NCI-H2081 treated with DMSO at 0.1 percent for 48 hours (cell line): ENCODE data around the gene TGM6.

Source experiments
- DNase-seq: peaks from one replicate; lab custom pipeline; 2025; lab: John Stamatoyannopoulos, UW

TGM6 gene

DNA sequence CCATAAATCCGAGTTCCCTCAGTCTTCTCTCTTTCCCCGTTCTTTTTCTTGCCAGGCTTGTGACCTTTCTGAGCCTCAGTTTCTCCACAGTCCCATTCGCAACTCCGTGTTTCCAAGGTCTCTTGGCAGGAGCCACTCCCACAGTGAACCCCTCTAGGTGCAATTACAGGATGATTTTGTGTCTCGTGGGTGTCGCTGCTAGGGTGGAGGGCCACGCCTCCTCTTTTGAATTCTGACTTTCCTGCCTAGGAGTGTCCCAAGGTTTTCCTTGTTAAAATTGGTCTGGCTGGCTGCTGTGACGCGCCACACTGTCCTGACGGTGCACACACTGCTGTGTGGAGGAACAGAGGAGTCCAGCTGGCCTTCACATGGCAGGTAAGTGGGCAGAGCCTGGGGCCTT is at the start of gene TGM6:
Gene TGM6, plus strand, starts transcription at position 301 of the 400 bp plus-strand sequence. Its CDS starts 68 bp downstream, at position 369.
- DNase-seq = no peak

DNA sequence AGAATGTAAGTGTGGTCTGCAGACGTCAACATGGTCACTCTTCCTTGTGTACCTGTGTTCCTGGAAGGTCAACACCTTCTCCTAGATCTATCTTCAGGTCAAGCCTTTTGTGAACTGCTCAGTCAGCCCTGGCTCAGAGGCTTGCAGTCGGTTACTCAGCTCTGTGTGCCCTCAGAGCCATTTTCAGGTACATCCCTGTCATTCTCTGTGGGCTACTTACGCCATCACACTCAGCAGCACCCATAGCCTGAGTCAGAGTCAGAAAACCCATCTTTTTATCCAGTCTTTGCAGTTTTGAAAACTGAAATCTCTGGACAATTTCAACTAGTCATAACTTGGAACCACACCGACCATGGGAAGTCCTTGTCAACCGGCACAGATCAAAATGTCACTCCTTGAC is 49.6 kb upstream of the TGM6 start:
- no peak for DNase-seq

DNA sequence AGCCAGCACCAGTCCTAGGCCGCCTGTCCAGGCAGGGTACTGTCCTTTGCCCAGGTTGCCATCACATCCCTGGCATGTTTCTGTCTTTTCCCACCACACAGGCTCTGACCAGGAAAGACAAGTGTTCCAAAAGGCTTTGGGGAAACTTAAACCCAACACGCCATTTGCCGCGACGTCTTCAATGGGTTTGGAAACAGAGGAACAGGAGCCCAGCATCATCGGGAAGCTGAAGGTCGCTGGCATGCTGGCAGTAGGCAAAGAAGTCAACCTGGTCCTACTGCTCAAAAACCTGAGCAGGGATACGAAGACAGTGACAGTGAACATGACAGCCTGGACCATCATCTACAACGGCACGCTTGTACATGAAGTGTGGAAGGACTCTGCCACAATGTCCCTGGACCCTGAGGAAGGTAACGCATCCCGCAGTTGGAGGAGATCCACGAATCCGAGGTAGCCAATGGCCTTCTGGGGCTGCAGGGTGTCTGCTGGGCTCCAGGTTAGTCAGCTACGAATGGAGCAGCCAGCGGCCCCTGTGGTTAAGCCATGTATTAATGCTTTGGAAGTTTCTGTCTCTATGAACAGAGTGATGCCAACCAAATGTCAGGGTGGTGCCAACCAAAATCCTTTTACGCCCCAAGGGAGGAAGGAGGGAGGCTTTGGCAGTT is 48.7 kb upstream of the TGM6 start:
- no peak for DNase-seq

DNA sequence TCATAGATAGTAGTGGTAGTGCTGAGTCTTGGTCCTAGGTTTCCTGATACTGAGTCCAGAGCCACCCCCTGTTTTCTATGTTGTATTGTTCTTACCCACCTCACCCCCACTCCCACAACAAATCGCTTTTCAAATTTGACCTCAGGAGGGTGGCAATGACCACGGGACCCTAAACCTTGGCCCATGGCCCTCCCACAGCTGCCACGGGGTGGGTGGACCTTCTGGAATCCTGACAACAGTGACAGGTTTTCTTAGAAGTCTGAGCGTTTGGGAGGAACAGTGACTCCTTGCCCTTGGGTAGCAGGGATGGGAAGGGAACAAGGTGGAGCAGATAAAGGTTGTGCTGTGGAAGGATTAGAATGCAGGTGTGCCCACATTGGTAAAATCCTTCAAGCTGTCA is 48.0 kb upstream of the TGM6 start:
- no peak for DNase-seq

DNA sequence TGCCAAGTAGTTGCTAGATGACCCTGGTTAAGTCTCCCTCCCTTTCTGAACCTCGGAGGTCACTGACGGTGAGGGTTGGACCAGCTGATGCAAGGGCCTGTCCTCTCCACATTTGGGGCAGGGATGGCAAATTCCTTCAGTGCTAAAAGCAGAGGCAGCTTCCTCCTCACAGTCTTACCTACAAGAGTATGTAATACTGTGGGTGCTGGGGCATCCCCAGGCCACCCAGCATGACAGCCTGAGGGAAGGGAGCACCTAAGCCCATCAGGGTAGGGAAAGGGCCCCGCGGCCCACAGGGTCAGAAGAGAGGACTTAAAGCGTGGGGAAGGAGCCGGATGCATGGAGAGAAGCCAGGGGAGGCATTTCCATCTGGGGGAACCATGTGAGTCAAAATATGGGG is 46.9 kb upstream of the TGM6 start:
- DNase-seq = no peak

DNA sequence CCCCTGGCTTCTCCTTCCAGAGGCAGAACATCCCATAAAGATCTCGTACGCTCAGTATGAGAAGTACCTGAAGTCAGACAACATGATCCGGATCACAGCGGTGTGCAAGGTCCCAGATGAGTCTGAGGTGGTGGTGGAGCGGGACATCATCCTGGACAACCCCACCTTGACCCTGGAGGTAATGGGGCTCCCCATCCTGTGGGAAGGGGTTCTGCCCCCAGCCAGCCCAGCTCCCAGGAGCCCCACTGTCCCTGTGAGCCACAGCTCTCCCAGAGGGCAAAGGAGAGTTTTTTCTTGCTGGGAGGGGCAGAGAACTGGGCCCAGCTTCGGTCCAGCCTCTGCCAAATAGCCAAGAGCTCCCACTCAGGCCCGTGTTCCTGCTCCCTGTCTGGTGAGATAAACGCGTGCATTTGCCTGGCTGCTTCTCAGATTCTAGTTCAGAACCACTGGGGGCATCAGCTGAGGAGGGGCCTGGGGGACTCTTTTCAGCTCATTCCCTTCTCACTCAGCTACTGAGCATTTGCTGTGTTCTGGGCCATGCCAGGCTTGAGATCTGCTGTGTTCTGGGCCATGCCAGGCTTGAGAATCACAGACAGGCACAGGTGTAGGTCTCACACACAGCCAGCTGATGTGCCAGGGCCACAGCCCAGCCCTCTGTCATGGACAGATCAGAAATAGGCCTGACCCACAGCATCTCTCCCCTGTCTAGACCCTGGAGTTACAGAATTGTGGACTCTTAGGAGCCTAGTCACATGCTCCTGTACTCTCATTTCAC is 45.4 kb upstream of the TGM6 start:
- DNase-seq = no peak

DNA sequence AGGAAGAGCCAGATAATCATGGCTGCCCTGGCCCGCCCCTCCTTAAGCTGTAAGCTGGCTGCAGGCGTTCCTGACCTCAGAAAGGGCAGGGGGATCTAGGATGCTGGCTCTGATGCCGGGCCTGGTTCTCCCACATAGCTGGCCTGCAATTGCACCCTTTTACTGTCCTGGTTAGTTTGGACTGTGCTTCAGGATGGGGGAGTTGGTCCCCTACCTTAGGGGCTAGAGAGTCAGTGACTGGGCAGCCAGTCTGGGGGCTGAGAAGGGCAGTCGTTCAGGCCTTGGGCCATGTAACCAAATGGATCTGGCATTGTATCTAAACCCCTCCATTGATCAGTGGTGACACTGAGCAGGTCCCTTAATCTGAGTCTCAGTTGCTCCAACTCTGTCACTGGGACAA is 44.2 kb upstream of the TGM6 start:
- no peak for DNase-seq

DNA sequence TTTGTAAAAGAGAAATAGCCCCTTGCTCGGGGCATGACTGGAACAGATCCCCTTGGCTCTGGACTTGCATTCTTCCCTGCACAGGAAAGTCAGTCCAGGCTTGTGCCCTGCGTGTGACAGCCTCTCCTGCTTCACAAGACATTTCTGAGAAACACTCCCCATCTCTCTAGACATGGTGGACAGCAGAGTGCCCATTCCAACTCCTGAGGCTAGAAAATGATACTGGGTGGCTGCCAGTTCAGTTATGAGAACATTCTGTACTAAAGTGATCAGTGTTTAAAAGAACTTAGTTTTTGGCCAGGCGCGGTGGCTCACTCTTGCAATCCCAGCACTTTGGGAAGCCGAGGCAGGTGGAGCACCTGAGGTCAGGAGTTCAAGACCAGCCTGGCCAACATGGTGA is 43.6 kb upstream of the TGM6 start:
- no peak for DNase-seq

DNA sequence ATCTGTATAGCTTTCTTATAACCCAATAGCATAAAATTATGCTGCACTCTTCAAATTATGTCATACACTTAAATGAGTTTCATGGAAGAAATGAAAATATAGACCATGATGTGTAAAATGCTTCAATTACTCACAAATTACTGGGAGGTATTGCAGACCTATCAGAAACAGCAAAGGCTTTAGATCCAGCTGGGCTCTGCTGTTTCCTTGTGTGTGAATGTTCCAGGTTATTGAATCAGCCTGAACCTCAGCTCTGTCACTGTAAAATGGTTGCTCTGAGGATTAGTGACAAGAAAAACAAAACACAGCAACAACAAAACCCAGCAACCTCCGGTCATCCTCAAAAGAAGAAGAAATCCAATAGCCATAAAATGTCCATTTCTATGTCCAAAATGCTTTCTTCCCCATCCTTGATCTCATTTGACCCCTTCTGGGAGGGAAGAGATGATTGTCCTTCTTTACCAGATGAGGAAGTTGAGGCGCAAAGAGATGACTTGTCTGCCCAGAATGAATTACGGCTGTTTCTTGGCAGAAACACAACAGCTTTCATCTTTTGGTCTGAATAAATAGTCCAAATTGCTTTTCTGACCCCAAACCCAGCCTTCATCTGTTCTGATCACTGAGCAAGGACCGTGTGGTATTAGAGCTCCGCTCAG is 42.2 kb upstream of the TGM6 start:
- DNase-seq = no peak

DNA sequence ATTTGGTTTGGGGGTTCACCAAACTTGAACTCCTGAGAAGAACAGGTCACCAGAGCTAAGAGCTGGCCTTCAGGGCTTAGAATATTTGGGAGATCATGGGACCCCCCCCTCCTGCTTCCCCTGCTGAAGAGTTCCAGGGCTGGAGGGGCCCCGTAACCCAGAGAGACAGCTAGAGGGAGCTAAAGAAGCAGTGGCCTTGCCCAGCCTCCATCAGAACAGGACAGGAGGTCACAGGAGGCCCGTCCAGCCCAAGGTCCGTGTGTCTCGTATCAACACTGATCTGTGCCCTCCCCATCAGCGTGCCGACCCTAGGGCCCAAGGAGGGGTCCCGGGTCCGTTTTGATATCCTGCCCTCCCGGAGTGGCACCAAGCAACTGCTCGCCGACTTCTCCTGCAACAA is 40.6 kb upstream of the TGM6 start:
- no peak for DNase-seq

DNA sequence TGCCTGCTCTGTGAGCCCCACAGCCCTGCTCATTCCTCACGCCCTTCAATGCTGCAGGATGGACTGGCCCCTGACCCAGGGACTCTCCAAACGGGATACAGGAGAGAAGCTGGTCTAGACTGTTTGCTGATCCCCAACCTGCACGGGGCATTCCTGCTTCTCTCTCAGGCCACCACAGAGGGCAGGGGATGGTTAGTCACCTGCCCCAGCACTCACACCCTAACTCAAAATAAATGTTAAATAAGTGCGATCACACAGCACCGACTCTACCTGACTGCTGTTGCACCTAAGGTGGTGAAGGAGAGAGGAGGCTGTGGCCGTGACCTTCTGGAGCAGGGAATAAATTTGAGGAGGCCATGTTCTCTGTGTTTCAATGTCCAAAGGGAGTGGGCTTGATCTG is 39.9 kb upstream of the TGM6 start:
- DNase-seq = no peak

DNA sequence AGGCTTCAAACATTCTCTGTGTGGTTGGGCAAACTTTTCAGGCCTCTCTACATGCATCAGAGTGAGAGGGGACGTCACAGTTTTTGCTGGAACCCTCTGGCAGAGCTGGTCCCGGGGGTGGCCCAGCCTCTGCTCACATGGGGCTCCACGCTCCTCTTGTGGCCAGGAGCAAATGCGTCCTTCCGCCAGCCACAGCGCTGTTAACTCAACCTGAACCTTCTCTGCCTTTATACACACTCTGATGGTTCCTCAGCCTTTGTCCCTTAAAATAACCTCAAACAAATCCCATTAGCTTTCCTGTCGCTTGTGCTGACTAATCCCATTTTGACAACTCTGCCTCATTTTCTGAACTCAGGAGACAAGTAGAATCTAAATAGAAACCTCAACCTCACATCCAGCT is 39.4 kb upstream of the TGM6 start:
- DNase-seq = no peak

DNA sequence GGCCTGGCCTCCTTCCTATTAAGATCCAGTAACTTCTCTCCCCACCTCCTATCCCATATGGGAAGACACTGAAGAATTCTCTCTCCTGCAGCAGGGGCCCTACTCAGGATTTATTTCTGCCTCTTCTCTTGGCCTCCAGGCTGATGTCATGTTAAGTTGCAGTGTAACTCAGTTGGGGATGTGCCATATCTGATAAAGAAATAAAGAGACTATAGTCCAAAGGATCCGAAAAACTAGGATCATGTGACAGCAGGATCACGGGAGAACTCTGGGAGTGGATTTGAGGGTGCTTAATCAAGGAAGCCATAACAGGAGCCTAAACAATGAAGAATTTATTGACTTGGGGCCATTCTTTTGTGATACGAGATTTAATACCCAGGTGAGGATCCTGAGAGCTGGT is 38.5 kb upstream of the TGM6 start:
- no peak for DNase-seq

DNA sequence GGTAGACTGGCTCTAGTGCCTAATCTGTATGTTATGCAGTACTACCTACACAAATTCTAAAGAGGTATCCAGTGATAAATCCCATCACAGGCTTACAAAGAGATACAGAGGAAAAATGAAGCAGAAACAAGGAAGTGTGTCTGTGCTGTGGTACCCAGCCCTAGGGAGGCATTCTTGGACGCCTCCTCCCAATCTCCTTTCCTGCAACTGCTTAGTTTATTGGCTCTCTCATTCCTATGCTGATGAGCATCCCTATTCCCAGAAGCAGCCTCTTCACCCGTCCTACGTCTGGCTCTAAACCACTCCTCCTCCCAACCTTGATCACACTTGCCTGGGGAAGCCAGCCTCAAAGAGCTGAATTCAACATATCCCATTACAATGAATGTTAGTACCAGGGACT is 34.5 kb upstream of the TGM6 start:
- DNase-seq = no peak

DNA sequence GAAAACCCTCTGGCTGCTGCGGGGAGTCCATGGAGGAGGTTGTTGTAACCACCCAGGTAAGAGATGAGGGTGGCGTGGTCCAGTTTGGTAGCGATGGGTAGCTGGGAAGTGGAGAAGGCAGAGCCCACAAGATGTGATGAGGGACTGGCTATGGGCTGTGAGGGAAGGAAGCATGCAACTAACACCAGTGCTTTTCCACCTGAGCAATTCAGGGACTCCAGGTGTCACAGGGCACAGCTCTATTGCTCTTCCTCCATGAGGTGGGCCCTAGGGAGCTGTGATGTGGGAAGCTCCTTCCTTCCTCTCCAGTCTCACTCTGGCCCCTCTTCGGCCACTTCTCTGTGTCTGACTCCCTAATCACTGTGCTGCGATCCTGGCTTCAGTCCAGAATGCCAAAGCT is 32.4 kb upstream of the TGM6 start:
- DNase-seq = no peak

DNA sequence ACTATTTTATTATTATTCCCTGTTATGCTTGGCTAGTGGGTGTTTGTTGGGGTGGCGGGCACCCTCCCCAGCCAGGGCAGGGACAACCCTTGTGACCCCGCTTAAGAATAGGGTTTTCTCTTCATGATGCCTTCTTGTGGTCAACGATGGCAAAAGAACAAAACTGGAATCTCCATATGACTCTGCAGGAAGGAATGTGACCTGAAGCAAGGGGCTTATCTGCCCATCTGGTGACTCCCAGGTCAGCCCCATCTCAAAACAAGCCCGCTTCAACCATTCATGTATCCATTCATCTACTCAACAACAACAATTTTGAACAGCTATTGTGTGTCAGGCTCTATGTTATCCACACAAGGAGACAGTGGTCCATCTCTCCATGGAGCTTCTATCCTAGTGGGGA is 30.9 kb upstream of the TGM6 start:
- DNase-seq = no peak

DNA sequence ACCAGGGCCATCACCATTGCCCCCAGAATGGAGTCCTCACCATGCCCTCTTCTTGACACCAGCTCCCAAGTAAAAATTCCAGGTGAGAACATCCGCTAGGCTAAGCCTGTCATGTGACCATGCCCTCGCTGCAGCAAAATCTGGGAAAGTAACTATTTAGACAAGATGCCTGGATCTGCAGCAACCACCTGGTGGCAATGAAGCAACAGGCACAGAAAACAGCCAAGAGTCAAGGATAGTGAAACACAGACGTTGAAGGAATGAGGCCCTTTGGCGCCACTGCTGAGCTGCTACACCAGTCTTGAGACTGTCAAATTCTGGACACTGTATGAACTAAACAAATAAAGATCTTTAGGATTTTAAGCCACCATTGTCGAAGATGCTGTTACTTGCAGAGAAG is 30.1 kb upstream of the TGM6 start:
- DNase-seq = no peak

DNA sequence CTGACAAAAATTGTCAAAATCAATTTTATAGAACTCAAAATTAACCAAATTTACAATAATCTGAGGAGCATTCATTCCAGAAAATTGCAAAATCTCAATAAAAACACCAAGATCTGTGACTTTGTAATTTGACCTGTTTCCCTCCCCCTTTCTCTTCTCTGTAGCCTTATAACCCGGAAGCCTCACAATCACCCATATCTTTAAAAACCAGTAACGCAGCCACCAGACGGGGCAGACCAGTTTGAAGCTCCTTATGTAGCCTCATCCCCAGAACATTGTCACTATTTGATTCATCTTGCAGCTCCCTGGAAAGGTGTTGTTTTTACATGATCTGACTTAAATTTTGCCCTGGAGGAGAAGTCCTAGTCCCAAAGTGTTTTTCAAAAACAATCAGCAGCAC is 27.5 kb upstream of the TGM6 start:
- DNase-seq = no peak

DNA sequence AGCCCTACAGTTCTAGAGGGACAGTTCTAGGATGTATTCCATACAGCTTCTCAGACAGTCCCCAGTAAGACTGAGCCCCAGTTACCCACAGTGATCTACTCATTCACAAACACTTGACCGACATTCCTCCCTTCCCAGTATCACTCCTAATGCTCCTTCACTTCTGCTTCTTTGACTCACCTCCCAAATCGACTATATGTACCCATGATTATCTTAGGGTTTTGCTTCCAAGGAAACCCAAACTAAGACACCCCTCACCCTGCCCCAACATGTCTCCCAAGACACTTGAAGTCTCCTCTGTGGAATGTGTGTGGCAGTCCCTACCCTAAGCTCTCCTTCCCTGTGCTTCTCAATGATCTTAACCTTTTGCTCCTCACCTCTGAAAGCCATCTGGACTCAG is 23.6 kb upstream of the TGM6 start:
- no peak for DNase-seq

DNA sequence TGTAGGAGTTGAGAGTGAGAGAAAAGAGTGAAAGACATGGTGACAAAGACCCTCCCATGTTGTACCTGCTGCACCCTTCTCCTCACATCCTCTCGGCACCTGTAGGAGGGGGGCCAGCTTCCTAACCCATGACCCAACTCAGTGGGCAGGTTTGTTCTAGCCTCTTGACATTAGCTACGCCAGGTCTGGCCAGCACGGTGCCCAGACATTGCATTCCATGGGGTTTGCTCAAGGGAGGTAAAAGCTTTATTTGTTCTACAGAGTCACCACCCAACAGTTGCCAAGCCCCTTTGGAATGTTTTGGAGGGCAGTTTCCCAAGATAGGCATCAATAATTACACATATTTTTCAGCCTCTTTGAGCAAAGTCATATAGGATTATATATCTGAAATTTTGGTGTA is 22.7 kb upstream of the TGM6 start:
- DNase-seq = no peak

DNA sequence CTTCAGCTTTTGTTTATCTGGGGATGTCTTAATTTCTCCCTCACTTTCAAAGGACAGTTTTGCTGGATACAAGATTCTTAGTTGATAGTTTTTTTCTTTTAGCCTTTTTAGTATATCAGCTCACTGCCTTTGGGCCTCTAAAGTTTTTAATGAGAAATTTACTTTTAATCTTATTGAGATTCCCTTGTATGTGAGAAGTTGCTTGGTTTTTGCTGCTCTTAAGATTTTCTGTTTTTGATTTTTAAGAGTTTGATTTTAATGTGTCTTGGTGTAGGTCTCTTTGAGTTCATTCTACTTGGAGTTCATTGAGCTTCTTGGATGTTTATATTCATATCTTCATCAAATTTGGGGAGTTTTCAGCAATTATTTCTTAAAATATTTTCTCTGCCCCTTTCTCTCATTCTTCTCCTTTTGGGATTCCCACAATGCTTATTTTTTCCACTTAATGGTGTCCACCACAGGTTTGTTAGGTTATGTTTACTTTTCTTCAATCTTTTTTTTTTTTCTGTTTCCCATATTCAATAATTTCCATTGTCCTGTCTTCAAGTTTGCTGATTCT is 19.6 kb upstream of the TGM6 start:
- DNase-seq = no peak

DNA sequence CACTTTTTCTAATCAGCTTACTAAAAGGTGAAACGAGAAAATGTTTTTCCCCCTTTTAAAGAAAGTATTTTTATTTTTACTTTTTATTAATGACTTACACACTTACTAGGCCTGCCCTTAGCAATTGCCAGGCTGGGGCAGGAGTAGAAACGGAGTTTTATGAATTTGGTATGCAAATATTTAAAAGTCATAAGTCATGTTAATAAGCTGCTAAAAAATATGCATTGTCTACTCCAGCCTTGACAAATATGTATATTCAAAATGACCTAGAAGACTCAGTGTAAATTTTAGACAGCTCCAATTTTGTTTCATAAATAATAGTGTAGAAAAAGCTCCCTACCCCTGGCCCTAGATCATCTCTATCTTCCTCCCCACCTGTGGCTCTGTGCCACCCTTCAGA is 17.5 kb upstream of the TGM6 start:
- DNase-seq = no peak

DNA sequence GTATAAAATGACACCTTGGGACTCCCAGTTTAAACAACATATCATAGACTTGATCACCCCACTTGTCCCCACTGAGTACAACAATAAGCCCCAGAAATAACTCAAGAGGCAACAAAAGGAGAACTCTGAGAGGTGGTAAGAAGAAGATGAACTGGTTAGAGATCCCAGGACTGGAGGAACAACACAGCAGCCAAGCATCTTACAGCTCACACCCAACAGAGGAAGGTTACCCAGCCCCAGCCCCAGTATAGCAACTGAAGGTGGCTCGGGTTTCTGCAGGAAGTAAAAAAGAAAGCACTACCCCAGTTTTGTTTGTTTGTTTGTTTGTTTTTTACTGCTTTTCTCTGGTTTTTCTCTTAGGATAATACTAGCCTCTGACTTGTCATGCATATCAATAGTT is 17.1 kb upstream of the TGM6 start:
- DNase-seq = no peak
